IMR-90 (cell line): ENCODE results near the gene OTUB2. TPM values are rescaled to one million over a fixed set of nuclear protein-coding genes. Genes with fewer than 3 reads are reported as not detected.

ENCODE experiments used
- ATAC-seq: fragments of 200-7000 bp; cut with Tn5 transposase; 2 replicates; pipeline ENCODE4 v1.9.1; 2020; ENCODE audit warnings: low read depth, mild to moderate bottlenecking, moderate library complexity
- BruUV-seq: library from RNA; stranded (reverse); fragments of 400-500 nt; replicated peaks from 2 replicates; lab custom pipeline; 2021; lab: Mats Ljungman, UMichigan
- CTCF ChIA-PET: fragments of 300-600 bp; formaldehyde crosslinking; extraction: SDS; loops from one replicate; lab custom pipeline; 2021; ENCODE audit warnings: antibody characterized with exemption; lab: Yijun Ruan, JAX
- POLR2A ChIA-PET: fragments of 300-600 bp; sonication (Branson Sonifier 250); formaldehyde crosslinking; loops from one replicate; lab custom pipeline; 2022; ENCODE audit warnings: antibody characterized with exemption; ENCODE audit not compliant: unreplicated experiment; lab: Charles Lee
- DNase-seq: peaks from one replicate; pipeline ENCODE4 v3.0.0; 2013
- H2AFZ ChIP-seq: replicated peaks from 2 replicates; pipeline ENCODE3; 2013; ENCODE audit warnings: low read length, mild to moderate bottlenecking; ENCODE audit not compliant: poor library complexity
- H2AK5ac ChIP-seq: 2 replicates; pipeline ENCODE4 v1.6.1; 2013; ENCODE audit warnings: low read depth, low read length, inconsistent platforms
- H2AK9ac ChIP-seq: replicated peaks from 2 replicates; pipeline ENCODE3; 2013; ENCODE audit warnings: mild to moderate bottlenecking, low read depth, low read length, moderate library complexity; ENCODE audit not compliant: poor library complexity
- H2BK120ac ChIP-seq: 2 replicates; pipeline ENCODE4 v1.6.1; 2013; ENCODE audit warnings: low read depth, low read length, inconsistent platforms
- H2BK15ac ChIP-seq: 3 replicates; pipeline ENCODE4 v1.6.1; 2013; ENCODE audit warnings: low read depth, low read length, inconsistent platforms
- H2BK20ac ChIP-seq: 2 replicates; pipeline ENCODE4 v1.6.1; 2013; ENCODE audit warnings: low read depth, mild to moderate bottlenecking, inconsistent platforms, low read length, moderate library complexity
- H2BK5ac ChIP-seq: 2 replicates; pipeline ENCODE4 v1.6.1; 2013; ENCODE audit warnings: mild to moderate bottlenecking, low read depth, low read length, inconsistent platforms; ENCODE audit not compliant: poor library complexity, severe bottlenecking
- H3K14ac ChIP-seq: replicated peaks from 2 replicates; pipeline ENCODE4 v1.6.1; 2013; ENCODE audit warnings: low read depth, low read length, inconsistent platforms
- H3K18ac ChIP-seq: 2 replicates; pipeline ENCODE4 v1.6.1; 2013; ENCODE audit warnings: low read depth, low read length, control low read depth
- H3K23ac ChIP-seq: 2 replicates; pipeline ENCODE4 v1.6.1; 2013; ENCODE audit warnings: low read depth, low read length, inconsistent platforms
- H3K27ac ChIP-seq: 2 replicates; pipeline ENCODE4 v1.5.1; 2013; ENCODE audit warnings: mild to moderate bottlenecking, control low read depth, low read length; ENCODE audit not compliant: insufficient read depth
- H3K27me3 ChIP-seq: 2 replicates; pipeline ENCODE4 v1.6.1; 2013; ENCODE audit warnings: low read length; ENCODE audit not compliant: control insufficient read depth, insufficient read depth
- H3K36me3 ChIP-seq: 2 replicates; pipeline ENCODE4 v1.6.1; 2013; ENCODE audit warnings: low read length, mixed read lengths; ENCODE audit not compliant: control insufficient read depth, insufficient read depth
- H3K4ac ChIP-seq: 2 replicates; pipeline ENCODE4 v1.6.1; 2013; ENCODE audit warnings: low read depth, low read length, inconsistent platforms
- H3K4me1 ChIP-seq: 2 replicates; pipeline ENCODE4 v1.6.1; 2013; ENCODE audit warnings: low read length, mixed read lengths; ENCODE audit not compliant: control insufficient read depth, insufficient read depth
- H3K4me2 ChIP-seq: 2 replicates; pipeline ENCODE4 v1.6.1; 2013; ENCODE audit warnings: low read depth, mild to moderate bottlenecking, control low read depth, low read length, moderate library complexity
- H3K4me3 ChIP-seq: 2 replicates; pipeline ENCODE4 v1.5.1; 2013; ENCODE audit warnings: low read depth, mild to moderate bottlenecking, control low read depth, low read length, moderate library complexity; ENCODE audit not compliant: insufficient read depth
- H3K56ac ChIP-seq: 2 replicates; pipeline ENCODE4 v1.6.1; 2013; ENCODE audit warnings: low read length, inconsistent platforms; ENCODE audit not compliant: insufficient read depth; ENCODE audit errors: extremely low read depth
- H3K79me1 ChIP-seq, 2 experiments: 2 replicates each; pipeline ENCODE4 v1.6.1; 2013; ENCODE audit warnings: low read length in 2 of 2, inconsistent platforms in 1 of 2, low read depth in 1 of 2
- H3K9ac ChIP-seq: 2 replicates; pipeline ENCODE4 v1.6.1; 2013; ENCODE audit warnings: low read depth, low read length, control low read depth
- H3K9me1 ChIP-seq: 2 replicates; pipeline ENCODE4 v1.6.1; 2013; ENCODE audit warnings: low read length, inconsistent platforms; ENCODE audit not compliant: insufficient read depth
- H3K9me3 ChIP-seq: 2 replicates; pipeline ENCODE4 v1.6.1; 2013; ENCODE audit warnings: low read length; ENCODE audit not compliant: control insufficient read depth, insufficient read depth
- H4K20me1 ChIP-seq: 2 replicates; pipeline ENCODE4 v1.6.1; 2013; ENCODE audit warnings: low read length, inconsistent platforms; ENCODE audit not compliant: insufficient read depth
- H4K5ac ChIP-seq: 2 replicates; pipeline ENCODE4 v1.6.1; 2013; ENCODE audit warnings: mild to moderate bottlenecking, low read depth, low read length, control low read depth
- H4K8ac ChIP-seq, 2 experiments: 2 replicates each; pipeline ENCODE4 v1.6.1; 2013; ENCODE audit warnings: low read depth in 2 of 2, low read length in 2 of 2, control low read depth in 1 of 2, inconsistent platforms in 1 of 2
- H4K91ac ChIP-seq: 2 replicates; pipeline ENCODE4 v1.6.1; 2013; ENCODE audit warnings: low read depth, low read length, inconsistent platforms; ENCODE audit not compliant: insufficient read depth
- BHLHE40 ChIP-seq: fragments of 150-350 bp; IDR thresholded peaks from 2 replicates; pipeline ENCODE4 v1.6.1; 2016; ENCODE audit warnings: mild to moderate bottlenecking, low read depth, low read length
- CHD1 ChIP-seq: IDR thresholded peaks from 2 replicates; pipeline ENCODE4 v1.6.1; 2012; ENCODE audit warnings: low read depth, low read length, improper control_type of control experiment
- FOS ChIP-seq: fragments of 150-350 bp; IDR thresholded peaks from 2 replicates; pipeline ENCODE4 v1.6.1; 2016; ENCODE audit warnings: low read depth, low read length
- MXI1 ChIP-seq: IDR thresholded peaks from 2 replicates; pipeline ENCODE4 v1.6.1; 2012; ENCODE audit warnings: low read depth, mild to moderate bottlenecking, low read length, moderate library complexity, borderline replicate concordance
- POLR2A ChIP-seq: IDR thresholded peaks from 2 replicates; pipeline ENCODE4 v1.6.1; 2012; ENCODE audit warnings: mild to moderate bottlenecking, low read depth, low read length
- RAD21 ChIP-seq: IDR thresholded peaks from 2 replicates; pipeline ENCODE4 v1.6.1; 2012; ENCODE audit warnings: low read length, improper control_type of control experiment
- RCOR1 ChIP-seq: IDR thresholded peaks from 2 replicates; pipeline ENCODE4 v1.6.1; 2012; ENCODE audit warnings: mild to moderate bottlenecking, low read length, improper control_type of control experiment; ENCODE audit not compliant: insufficient replicate concordance
- SMC3 ChIP-seq: fragments of 150-350 bp; IDR thresholded peaks from 2 replicates; pipeline ENCODE4 v1.6.1; 2016; ENCODE audit warnings: low read depth, mild to moderate bottlenecking, antibody characterized with exemption, low read length, moderate library complexity
- WGBS, 2 experiments: methylation state at CpG; one replicate each; pipeline versions ENCODE4 v1.1.5 to v1.1.7; 2013; ENCODE audit warnings: missing lambda C conversion rate in 2 of 2; ENCODE audit not compliant: insufficient read length in 1 of 2; ENCODE audit errors: extremely low coverage in 2 of 2; 5-methylcytosine and 5-hydroxymethylcytosine counted together
- dilution Hi-C: fragments of 300-500 bp; cut with HindIII; formaldehyde crosslinking; loops from one replicate; pipeline ENCODE4 v1.14.3; 2018; ENCODE audit warnings: low sequenced_read_pairs; ENCODE audit not compliant: unreplicated experiment
- in situ Hi-C: fragments of 300-500 bp; cut with MboI; formaldehyde crosslinking; loops from 3 replicates; pipeline ENCODE4 v1.14.3; 2019; ENCODE audit warnings: low sequenced_read_pairs, inconsistent platforms, mixed read lengths
- intact Hi-C: fragments of 100-400 bp; cut with micrococcal nuclease; formaldehyde crosslinking; loops from 2 replicates; pipeline ENCODE4 v1.10.0; 2022
- polyA plus RNA-seq, 3 experiments: library from polyadenylated mRNA; depleted of rRNA; stranded (reverse); fragments of >200 nt; gene quantifications; 2 replicates each; pipeline ENCODE4 v1.2.3, GENCODE V29; 2012; ENCODE audit warnings: low replicate concordance in 1 of 3
- total RNA-seq: library from RNA; depleted of rRNA; stranded (reverse); fragments of >200 nt; gene quantifications from 2 replicates; pipeline ENCODE4 v1.2.3, GENCODE V29; 2012

OTUB2 gene
- total and polyA plus RNA-seq, 2 of the 4 experiments (the other 2 are of a cell fraction) = 1.1 to 2.5 TPM

- TF ChIP-seq CHD1 = no peak
Observed at GRCh38 chr14:93977790-93978581, 48.2 kb upstream of the OTUB2 start (continued).

GRCh38 chr14:93978735-93979134 is 47.4 kb upstream of the OTUB2 start:
- H3K36me3 ChIP-seq = no peaks in the 10 kb centered on the region
- dilution Hi-C loops = no loop called here
- no peak overlapping the region for H4K5ac ChIP-seq
- POLR2A ChIA-PET = no interaction called here
- H3K4ac ChIP-seq = 0 out of 2 replicates have a peak overlapping the region, but pooled peaks have one; percentile 3
- in situ Hi-C loops = no loop called here
- peaks cover 22% of the 10 kb centered on the region for H3K4me1 ChIP-seq
- no peak overlapping the region for H3K27ac ChIP-seq
- H3K9me1 ChIP-seq = peaks cover 23% of the 10 kb centered on the region
- no peak overlapping the region for H4K91ac ChIP-seq
- H3K23ac ChIP-seq = no peak overlapping the region
- H3K79me1 ChIP-seq = no peaks in the 10 kb centered on the region
- no peaks in the 10 kb centered on the region for H3K27me3 ChIP-seq
- no peak for DNase-seq
- H4K20me1 ChIP-seq = no peaks in the 10 kb centered on the region
- no TSS peak for BruUV-seq
- H2BK120ac ChIP-seq = no peak overlapping the region
- H3K4me3 ChIP-seq = no peak overlapping the region
- intact Hi-C loops = no loop called here
- no peak overlapping the region for H3K56ac ChIP-seq
- no peak overlapping the region for H2AFZ ChIP-seq
- H2AK5ac ChIP-seq = no peak overlapping the region
- H3K14ac ChIP-seq = no peak overlapping the region
- no peak overlapping the region for H2BK5ac ChIP-seq
- H3K9me3 ChIP-seq = peaks cover 2% of the 10 kb centered on the region; the same call in 1 of the 2 replicates
- ATAC-seq = no peak
- no peak overlapping the region for H3K4me2 ChIP-seq
- CTCF ChIA-PET = no interaction called here
- H2BK15ac ChIP-seq = no peak overlapping the region
- TF ChIP-seq MXI1 = no peak
- TF ChIP-seq RCOR1 = no peak
- TF ChIP-seq RAD21 = no peak
- TF ChIP-seq BHLHE40 = no peak
- TF ChIP-seq POLR2A = no peak
- TF ChIP-seq SMC3 = no peak
- TF ChIP-seq FOS = no peak
- H4K8ac ChIP-seq = no peak overlapping the region; a peak in 1 of 4 replicates
- H2BK20ac ChIP-seq = no peak overlapping the region
- no peak overlapping the region for H3K9ac ChIP-seq
- H2AK9ac ChIP-seq = no peak overlapping the region
- no peak overlapping the region for H3K18ac ChIP-seq
- 100% methylated on average over 1 of the region's 4 CpGs; no CpG with 5 or more reads in 1 of the 2 experiments for WGBS, 2 experiments
